ENCODE data around the gene RNF8. TPM values are rescaled to one million over a fixed set of nuclear protein-coding genes. Genes with fewer than 3 reads are reported as not detected.

Gene RNF8
- total RNA-seq, 1 donor from 2014 or later = 18.3 TPM

DNA sequence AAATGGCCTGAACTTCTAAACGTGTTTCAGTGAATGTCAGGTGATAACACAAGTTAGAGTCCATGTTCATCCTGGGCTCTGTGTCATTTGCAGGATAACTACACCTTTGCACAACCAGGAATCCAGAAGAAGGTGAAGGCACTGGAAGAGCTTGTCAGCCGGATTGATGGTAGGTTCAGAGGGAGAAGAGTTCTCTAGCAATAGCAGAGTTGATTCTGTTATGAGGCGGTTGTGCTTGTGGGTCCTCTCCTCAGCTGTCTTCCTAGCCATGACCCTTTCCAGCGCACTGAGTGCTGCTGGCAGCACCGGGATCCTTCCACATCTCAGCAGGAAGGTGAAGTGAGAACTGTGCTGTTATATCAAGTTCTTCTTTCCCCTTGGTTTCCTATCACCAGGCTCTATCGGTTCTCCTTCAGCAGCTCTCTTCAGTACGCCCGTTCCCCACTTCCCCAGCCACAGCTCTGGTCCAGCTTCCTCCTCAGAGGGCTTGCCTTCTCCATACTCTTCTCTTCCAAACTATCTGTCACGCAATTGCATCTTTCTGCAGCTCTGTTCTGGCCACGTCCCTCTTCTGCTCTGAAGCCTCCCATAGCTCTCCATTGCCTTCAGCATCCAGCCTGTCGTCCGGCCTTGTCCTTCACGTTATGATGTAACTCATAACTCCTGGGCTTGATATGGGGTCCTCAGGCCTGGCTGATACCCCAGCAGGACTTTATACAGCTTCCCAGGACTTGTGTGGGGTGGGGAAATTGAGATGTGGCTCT, 39.9 kb upstream of the RNF8 start:
- Mint-ChIP-seq H3K4me1 (ENCODE audit: unreplicated experiment) (peaks cover 3% of the 10 kb centered on the region), H3K27me3 (ENCODE audit: unreplicated experiment) (no peaks in the 10 kb centered on the region), H3K4me3 (ENCODE audit: unreplicated experiment) (no peak overlapping the region), H3K27ac (ENCODE audit: unreplicated experiment) (peak overlapping the region; percentile 53), H3K36me3 (ENCODE audit: unreplicated experiment) (peaks cover 30% of the 10 kb centered on the region), H3K9me3 (ENCODE audit: unreplicated experiment) (no peaks in the 10 kb centered on the region)
- TF ChIP-seq, protein P1, sequence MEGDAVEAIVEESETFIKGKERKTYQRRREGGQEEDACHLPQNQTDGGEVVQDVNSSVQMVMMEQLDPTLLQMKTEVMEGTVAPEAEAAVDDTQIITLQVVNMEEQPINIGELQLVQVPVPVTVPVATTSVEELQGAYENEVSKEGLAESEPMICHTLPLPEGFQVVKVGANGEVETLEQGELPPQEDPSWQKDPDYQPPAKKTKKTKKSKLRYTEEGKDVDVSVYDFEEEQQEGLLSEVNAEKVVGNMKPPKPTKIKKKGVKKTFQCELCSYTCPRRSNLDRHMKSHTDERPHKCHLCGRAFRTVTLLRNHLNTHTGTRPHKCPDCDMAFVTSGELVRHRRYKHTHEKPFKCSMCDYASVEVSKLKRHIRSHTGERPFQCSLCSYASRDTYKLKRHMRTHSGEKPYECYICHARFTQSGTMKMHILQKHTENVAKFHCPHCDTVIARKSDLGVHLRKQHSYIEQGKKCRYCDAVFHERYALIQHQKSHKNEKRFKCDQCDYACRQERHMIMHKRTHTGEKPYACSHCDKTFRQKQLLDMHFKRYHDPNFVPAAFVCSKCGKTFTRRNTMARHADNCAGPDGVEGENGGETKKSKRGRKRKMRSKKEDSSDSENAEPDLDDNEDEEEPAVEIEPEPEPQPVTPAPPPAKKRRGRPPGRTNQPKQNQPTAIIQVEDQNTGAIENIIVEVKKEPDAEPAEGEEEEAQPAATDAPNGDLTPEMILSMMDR (IDR thresholded peaks at IDR 0.05) = no peak
- no peak for DNase-seq (ENCODE audit: extremely low spot score, unreplicated experiment)

DNA sequence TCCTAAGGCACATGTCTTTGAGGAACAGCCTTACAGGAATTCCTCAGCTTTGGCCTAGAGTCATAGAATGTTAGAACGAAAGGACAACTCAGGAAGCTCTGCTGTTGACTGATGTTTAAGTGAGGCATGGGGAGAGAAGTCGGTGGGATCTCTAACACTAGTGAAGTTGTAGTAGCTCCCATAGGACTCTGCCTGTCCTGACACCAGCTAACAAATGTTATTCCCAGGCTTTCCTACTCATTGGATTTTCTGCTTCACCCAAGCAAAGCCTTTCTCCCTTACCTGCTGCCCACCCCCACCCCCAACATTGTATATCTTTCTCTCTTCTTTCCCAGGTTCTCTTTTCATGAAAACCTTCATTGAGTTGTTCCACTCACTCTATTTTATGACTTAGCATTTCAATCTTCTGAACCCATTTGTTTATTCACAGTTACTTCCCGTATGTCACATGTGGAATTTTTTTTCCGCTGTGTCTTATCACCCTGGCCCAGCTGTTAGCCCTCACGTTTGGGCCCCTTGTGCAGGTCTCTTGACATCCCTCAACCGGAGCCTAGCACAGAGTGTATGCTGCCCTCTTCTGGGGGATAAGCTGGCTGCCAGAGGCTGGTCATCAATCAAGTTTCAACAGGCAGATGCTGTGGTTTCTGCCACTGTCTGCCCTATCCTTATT, 39.2 kb upstream of the RNF8 start:
- no peak for DNase-seq (ENCODE audit: extremely low spot score, unreplicated experiment)
- H3K4me3 Mint-ChIP-seq (ENCODE audit: unreplicated experiment) = no peak overlapping the region
- H3K4me1 Mint-ChIP-seq (ENCODE audit: unreplicated experiment) = peaks cover 3% of the 10 kb centered on the region
- H3K27ac Mint-ChIP-seq (ENCODE audit: unreplicated experiment) = peak overlapping the region; percentile 71
- H3K9me3 Mint-ChIP-seq (ENCODE audit: unreplicated experiment) = no peaks in the 10 kb centered on the region
- TF ChIP-seq, protein P1 (IDR thresholded peaks at IDR 0.05) = peak; percentile 64
- no peaks in the 10 kb centered on the region for H3K27me3 Mint-ChIP-seq (ENCODE audit: unreplicated experiment)
- peaks cover 26% of the 10 kb centered on the region for H3K36me3 Mint-ChIP-seq (ENCODE audit: unreplicated experiment)

DNA sequence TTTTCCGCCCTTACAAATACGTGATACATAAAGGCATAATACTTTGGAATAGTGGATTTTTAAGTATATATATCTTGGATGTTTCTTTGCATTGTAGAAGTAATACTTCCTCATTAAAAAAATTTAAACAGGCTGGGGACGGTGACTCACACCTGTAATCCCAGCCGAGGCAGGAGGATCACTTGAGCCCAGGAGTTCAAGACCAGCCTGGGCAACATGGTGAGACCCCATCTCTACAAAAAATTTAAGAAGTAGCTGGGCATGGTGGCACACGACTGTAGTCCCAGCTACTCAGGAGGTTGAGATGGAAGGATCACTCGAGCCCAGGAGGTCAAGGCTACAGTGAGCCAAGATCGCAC, 38.6 kb upstream of the RNF8 start:
- TF ChIP-seq, protein P1 (IDR thresholded peaks at IDR 0.05) = no peak
- H3K4me3 Mint-ChIP-seq (ENCODE audit: unreplicated experiment) = no peak overlapping the region
- peaks cover 7% of the 10 kb centered on the region for H3K4me1 Mint-ChIP-seq (ENCODE audit: unreplicated experiment)
- no peak overlapping the region for H3K27ac Mint-ChIP-seq (ENCODE audit: unreplicated experiment)
- no peaks in the 10 kb centered on the region for H3K27me3 Mint-ChIP-seq (ENCODE audit: unreplicated experiment)
- no peaks in the 10 kb centered on the region for H3K9me3 Mint-ChIP-seq (ENCODE audit: unreplicated experiment)
- H3K36me3 Mint-ChIP-seq (ENCODE audit: unreplicated experiment) = peaks cover 25% of the 10 kb centered on the region
- DNase-seq (ENCODE audit: extremely low spot score, unreplicated experiment) = no peak

DNA sequence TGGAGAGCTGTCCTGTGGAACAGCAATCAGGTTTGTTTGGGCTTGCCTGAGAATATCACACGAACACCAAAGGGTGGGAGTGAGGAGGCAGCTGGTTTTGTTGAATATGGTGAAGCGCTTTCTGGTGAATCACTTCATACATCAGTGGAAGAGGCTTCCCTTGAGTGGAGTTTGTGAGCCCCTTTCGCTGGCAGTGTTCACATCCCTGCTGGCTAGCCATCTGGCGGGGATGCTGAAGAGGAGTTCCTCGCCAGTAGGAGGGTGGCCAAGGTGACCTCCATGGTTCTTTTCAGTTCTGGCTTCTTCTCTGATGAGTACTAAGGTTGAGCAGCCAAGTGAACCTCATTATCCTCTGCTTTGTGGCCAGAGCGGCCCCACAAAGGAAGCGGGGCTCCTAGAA, 37.7 kb upstream of the RNF8 start:
- Mint-ChIP-seq H3K4me1 (ENCODE audit: unreplicated experiment) (peaks cover 16% of the 10 kb centered on the region), H3K36me3 (ENCODE audit: unreplicated experiment) (peaks cover 23% of the 10 kb centered on the region), H3K9me3 (ENCODE audit: unreplicated experiment) (no peaks in the 10 kb centered on the region), H3K27ac (ENCODE audit: unreplicated experiment) (no peak overlapping the region), H3K4me3 (ENCODE audit: unreplicated experiment) (no peak overlapping the region), H3K27me3 (ENCODE audit: unreplicated experiment) (no peaks in the 10 kb centered on the region)
- DNase-seq (ENCODE audit: extremely low spot score, unreplicated experiment) = no peak
- TF ChIP-seq, protein P1 (IDR thresholded peaks at IDR 0.05) = no peak

DNA sequence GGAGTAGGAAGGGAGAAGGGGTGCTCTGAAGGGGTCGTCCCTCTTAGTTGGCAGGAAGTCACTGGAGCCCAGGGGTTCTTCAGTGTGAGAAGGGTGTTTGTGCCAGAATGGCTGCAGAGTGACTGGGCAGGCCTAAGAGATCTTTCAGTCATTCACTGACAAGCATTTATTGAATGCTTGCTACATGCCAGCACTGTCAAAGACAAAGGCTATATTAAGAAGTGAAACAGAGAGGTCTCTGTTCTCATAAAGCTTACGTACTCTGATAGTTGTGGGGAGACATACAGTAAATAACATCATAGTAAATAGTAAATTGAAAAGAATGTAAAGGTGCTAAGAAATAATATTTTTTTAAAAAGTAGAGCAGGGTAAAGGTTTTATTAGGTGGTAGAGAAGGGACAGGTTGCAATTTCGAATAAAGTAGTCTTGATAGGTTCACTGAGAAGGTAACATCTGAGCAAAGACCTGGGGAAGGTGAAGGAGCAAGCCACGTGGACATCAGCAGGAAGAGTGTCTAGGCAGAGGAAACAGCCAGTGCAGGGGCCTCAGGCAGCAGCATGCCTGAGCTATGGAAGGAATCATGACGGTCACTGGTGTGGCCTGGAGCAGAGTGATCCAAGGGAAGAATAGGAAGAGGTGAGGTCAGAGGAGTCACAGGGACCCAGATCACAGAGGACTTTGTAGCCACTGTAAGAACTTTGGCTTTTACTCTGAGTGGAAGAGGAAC, 36.3 kb upstream of the RNF8 start:
- H3K27ac Mint-ChIP-seq (ENCODE audit: unreplicated experiment) = no peak overlapping the region
- H3K9me3 Mint-ChIP-seq (ENCODE audit: unreplicated experiment) = no peaks in the 10 kb centered on the region
- no peaks in the 10 kb centered on the region for H3K27me3 Mint-ChIP-seq (ENCODE audit: unreplicated experiment)
- TF ChIP-seq, protein P1 (IDR thresholded peaks at IDR 0.05) = no peak
- no peak for DNase-seq (ENCODE audit: extremely low spot score, unreplicated experiment)
- H3K4me3 Mint-ChIP-seq (ENCODE audit: unreplicated experiment) = no peak overlapping the region
- H3K36me3 Mint-ChIP-seq (ENCODE audit: unreplicated experiment) = peaks cover 29% of the 10 kb centered on the region
- peaks cover 22% of the 10 kb centered on the region for H3K4me1 Mint-ChIP-seq (ENCODE audit: unreplicated experiment)
